ENCODE data around the gene SLC22A2. TPM values are rescaled to one million over a fixed set of nuclear protein-coding genes. Genes with fewer than 3 reads are reported as not detected.

SLC22A2 gene
- total RNA-seq, 1 donor from 2014 or later = not detected

GRCh38 chr6:160278786-160279310 is 20.2 kb upstream of the SLC22A2 start:
- no peaks in the 10 kb centered on the region for H3K27me3 ChIP-seq (ENCODE audit: insufficient read depth, low read length)
- no peak overlapping the region for H3K9ac ChIP-seq (ENCODE audit: low read length)
- H3K4me3 ChIP-seq (ENCODE audit: insufficient read depth, low read depth, low read length) = no peak overlapping the region
- no peak for TF ChIP-seq EZH2 (IDR thresholded peaks at IDR 0.05; ENCODE audit: insufficient read depth, low read length)
- TF ChIP-seq, protein P1, sequence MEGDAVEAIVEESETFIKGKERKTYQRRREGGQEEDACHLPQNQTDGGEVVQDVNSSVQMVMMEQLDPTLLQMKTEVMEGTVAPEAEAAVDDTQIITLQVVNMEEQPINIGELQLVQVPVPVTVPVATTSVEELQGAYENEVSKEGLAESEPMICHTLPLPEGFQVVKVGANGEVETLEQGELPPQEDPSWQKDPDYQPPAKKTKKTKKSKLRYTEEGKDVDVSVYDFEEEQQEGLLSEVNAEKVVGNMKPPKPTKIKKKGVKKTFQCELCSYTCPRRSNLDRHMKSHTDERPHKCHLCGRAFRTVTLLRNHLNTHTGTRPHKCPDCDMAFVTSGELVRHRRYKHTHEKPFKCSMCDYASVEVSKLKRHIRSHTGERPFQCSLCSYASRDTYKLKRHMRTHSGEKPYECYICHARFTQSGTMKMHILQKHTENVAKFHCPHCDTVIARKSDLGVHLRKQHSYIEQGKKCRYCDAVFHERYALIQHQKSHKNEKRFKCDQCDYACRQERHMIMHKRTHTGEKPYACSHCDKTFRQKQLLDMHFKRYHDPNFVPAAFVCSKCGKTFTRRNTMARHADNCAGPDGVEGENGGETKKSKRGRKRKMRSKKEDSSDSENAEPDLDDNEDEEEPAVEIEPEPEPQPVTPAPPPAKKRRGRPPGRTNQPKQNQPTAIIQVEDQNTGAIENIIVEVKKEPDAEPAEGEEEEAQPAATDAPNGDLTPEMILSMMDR (IDR thresholded peaks at IDR 0.05; ENCODE audit: insufficient read depth, low read depth, low read length) = no peak
- no peaks in the 10 kb centered on the region for H3K36me3 Mint-ChIP-seq (ENCODE audit: low read depth, unreplicated experiment)
- no peak overlapping the region for H3K27ac Mint-ChIP-seq (ENCODE audit: unreplicated experiment)
- no peak overlapping the region for H3K4me3 Mint-ChIP-seq (ENCODE audit: unreplicated experiment)
- no peak overlapping the region for H2AFZ ChIP-seq (ENCODE audit: low read depth, low read length)
- H3K4me1 Mint-ChIP-seq (ENCODE audit: low read depth, unreplicated experiment) = no peaks in the 10 kb centered on the region
- H4K20me1 ChIP-seq (ENCODE audit: insufficient read depth, low read length) = no peaks in the 10 kb centered on the region
- no peak for FAIRE-seq
- H3K9me3 Mint-ChIP-seq (ENCODE audit: unreplicated experiment) = peaks cover 1% of the 10 kb centered on the region
- peaks cover 5% of the 10 kb centered on the region for H3K27me3 Mint-ChIP-seq (ENCODE audit: low read depth, unreplicated experiment)
- no peaks in the 10 kb centered on the region for H3K9me3 ChIP-seq (ENCODE audit: insufficient read depth, low read depth, low read length)
- H3K27ac ChIP-seq (ENCODE audit: low read depth, low read length) = no peak overlapping the region
- no peak overlapping the region for H3K4me2 ChIP-seq (ENCODE audit: low read length)
- H3K79me2 ChIP-seq (ENCODE audit: insufficient read depth, low read length) = no peaks in the 10 kb centered on the region
- H3K36me3 ChIP-seq (ENCODE audit: insufficient read depth, low read length) = no peaks in the 10 kb centered on the region
- DNase-seq (ENCODE audit: low read depth) = no peak
- H3K4me1 ChIP-seq (ENCODE audit: insufficient read depth, low read length) = no peaks in the 10 kb centered on the region

- no peak overlapping the region for H3K27ac ChIP-seq (ENCODE audit: low read depth, low read length)
- no peaks in the 10 kb centered on the region for H3K9me3 ChIP-seq (ENCODE audit: insufficient read depth, low read depth, low read length)
- no peaks in the 10 kb centered on the region for H3K27me3 ChIP-seq (ENCODE audit: insufficient read depth, low read length)
- Mint-ChIP-seq H3K27ac (ENCODE audit: unreplicated experiment) (no peak overlapping the region), H3K4me3 (ENCODE audit: unreplicated experiment) (no peak overlapping the region), H3K4me1 (ENCODE audit: low read depth, unreplicated experiment) (no peaks in the 10 kb centered on the region), H3K9me3 (ENCODE audit: unreplicated experiment) (peaks cover 1% of the 10 kb centered on the region), H3K27me3 (ENCODE audit: low read depth, unreplicated experiment) (peaks cover 5% of the 10 kb centered on the region), H3K36me3 (ENCODE audit: low read depth, unreplicated experiment) (no peaks in the 10 kb centered on the region)
- no peak overlapping the region for H3K9ac ChIP-seq (ENCODE audit: low read length)
- no peak overlapping the region for H3K4me2 ChIP-seq (ENCODE audit: low read length)
- FAIRE-seq = no peak
- H4K20me1 ChIP-seq (ENCODE audit: insufficient read depth, low read length) = no peaks in the 10 kb centered on the region
- H2AFZ ChIP-seq (ENCODE audit: low read depth, low read length) = no peak overlapping the region
- H3K4me3 ChIP-seq (ENCODE audit: insufficient read depth, low read depth, low read length) = no peak overlapping the region
- H3K4me1 ChIP-seq (ENCODE audit: insufficient read depth, low read length) = no peaks in the 10 kb centered on the region
- TF ChIP-seq, protein P1 (IDR thresholded peaks at IDR 0.05; ENCODE audit: insufficient read depth, low read depth, low read length) = no peak
- TF ChIP-seq EZH2 (IDR thresholded peaks at IDR 0.05; ENCODE audit: insufficient read depth, low read length) = no peak
- no peak for DNase-seq (ENCODE audit: low read depth)
- H3K79me2 ChIP-seq (ENCODE audit: insufficient read depth, low read length) = no peaks in the 10 kb centered on the region
- H3K36me3 ChIP-seq (ENCODE audit: insufficient read depth, low read length) = no peaks in the 10 kb centered on the region
Measured at GRCh38 chr6:160278311-160278710, 19.7 kb upstream of the SLC22A2 start.

DNA sequence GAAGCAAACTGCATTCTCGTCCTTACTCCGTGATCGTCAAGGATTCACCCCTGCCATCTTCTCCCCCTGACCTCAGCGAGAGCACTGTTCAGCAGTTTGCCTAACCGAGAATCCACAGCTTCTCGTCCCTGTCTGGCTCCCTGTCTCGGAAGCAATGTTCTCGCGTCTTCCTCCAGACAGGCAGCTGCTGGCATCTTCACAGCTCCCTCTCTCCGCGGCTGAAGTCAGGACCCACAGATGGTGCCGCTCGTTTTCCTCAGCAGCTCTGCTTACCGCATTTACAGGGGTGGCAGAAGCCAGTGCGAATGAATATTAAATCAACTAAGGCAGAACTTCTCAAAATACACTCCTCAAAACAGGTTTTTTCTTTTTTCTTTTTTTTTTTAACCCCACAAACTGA is 18.9 kb upstream of the SLC22A2 start:
- no peak overlapping the region for H3K4me2 ChIP-seq (ENCODE audit: low read length)
- FAIRE-seq = no peak
- Mint-ChIP-seq H3K4me3 (ENCODE audit: unreplicated experiment) (no peak overlapping the region), H3K27ac (ENCODE audit: unreplicated experiment) (no peak overlapping the region), H3K9me3 (ENCODE audit: unreplicated experiment) (peaks cover 1% of the 10 kb centered on the region), H3K36me3 (ENCODE audit: low read depth, unreplicated experiment) (no peaks in the 10 kb centered on the region), H3K4me1 (ENCODE audit: low read depth, unreplicated experiment) (no peaks in the 10 kb centered on the region), H3K27me3 (ENCODE audit: low read depth, unreplicated experiment) (peaks cover 5% of the 10 kb centered on the region)
- H3K36me3 ChIP-seq (ENCODE audit: insufficient read depth, low read length) = no peaks in the 10 kb centered on the region
- no peak overlapping the region for H2AFZ ChIP-seq (ENCODE audit: low read depth, low read length)
- no peaks in the 10 kb centered on the region for H3K79me2 ChIP-seq (ENCODE audit: insufficient read depth, low read length)
- H3K4me3 ChIP-seq (ENCODE audit: insufficient read depth, low read depth, low read length) = no peak overlapping the region
- no peak overlapping the region for H3K9ac ChIP-seq (ENCODE audit: low read length)
- H3K27ac ChIP-seq (ENCODE audit: low read depth, low read length) = no peak overlapping the region
- no peaks in the 10 kb centered on the region for H3K27me3 ChIP-seq (ENCODE audit: insufficient read depth, low read length)
- no peak for DNase-seq (ENCODE audit: low read depth)
- TF ChIP-seq, protein P1 (IDR thresholded peaks at IDR 0.05; ENCODE audit: insufficient read depth, low read depth, low read length) = no peak
- TF ChIP-seq EZH2 (IDR thresholded peaks at IDR 0.05; ENCODE audit: insufficient read depth, low read length) = no peak
- no peaks in the 10 kb centered on the region for H3K4me1 ChIP-seq (ENCODE audit: insufficient read depth, low read length)
- no peaks in the 10 kb centered on the region for H3K9me3 ChIP-seq (ENCODE audit: insufficient read depth, low read depth, low read length)
- H4K20me1 ChIP-seq (ENCODE audit: insufficient read depth, low read length) = no peaks in the 10 kb centered on the region

Measured in astrocyte (in vitro differentiated cells and primary cell).